Dermis blood vessel endothelial cell (primary cell): Measurements from ENCODE around the gene CENPS. TPM values are rescaled to one million over a fixed set of nuclear protein-coding genes. Genes with fewer than 3 reads are reported as not detected.
"Not testable (repeated sequence)": the region's sequence is repeated elsewhere in the genome, so short reads cannot be mapped to it uniquely, and the experiment has no call there.

Experiments used
- DNase-seq: peaks from one replicate; pipeline ENCODE4 v3.0.0; 2010
- total RNA-seq: library from RNA; depleted of rRNA; stranded (reverse); fragments of >200 nt; gene quantifications from 2 replicates; pipeline ENCODE4 v1.2.3, GENCODE V29; 2014

The CENPS gene
- total RNA-seq, 1 donor from 2014 or later = 7.8 TPM

- DNase-seq = no peak
Measured at GRCh38 chr1:10456048-10456447, 25.8 kb downstream of the CENPS start.

- no peak for DNase-seq
Measured at GRCh38 chr1:10456661-10457060, 26.4 kb downstream of the CENPS start.

- DNase-seq = peak; percentile 32
Measured at GRCh38 chr1:10457462-10457861, 27.2 kb downstream of the CENPS start.

- peak; percentile 70 for DNase-seq
Measured at GRCh38 chr1:10457875-10458274, 27.6 kb downstream of the CENPS start.

GRCh38 chr1:10459184-10459583, 29.0 kb downstream of the CENPS start:
- DNase-seq = peak; percentile 68

- DNase-seq = no peak
Measured at GRCh38 chr1:10467078-10467477, 36.8 kb downstream of the CENPS start.

GRCh38 chr1:10470043-10470442, 39.8 kb downstream of the CENPS start:
- no peak for DNase-seq

GRCh38 chr1:10471411-10472219, 41.4 kb downstream of the CENPS start:
- DNase-seq = peak; percentile 57

GRCh38 chr1:10472220-10473144, 42.2 kb downstream of the CENPS start, which contains the start of gene DFFA:
DFFA (minus strand) TSS chr1:10472529; CDS start chr1:10472458, 71 bp downstream.
- DNase-seq = peak; percentile 97

- no peak for DNase-seq
Measured at GRCh38 chr1:10473145-10473765, 43.0 kb downstream of the CENPS start.

GRCh38 chr1:10474309-10474612, 44.0 kb downstream of the CENPS start:
- not testable (repeated sequence) for DNase-seq

GRCh38 chr1:10474613-10475507, 44.6 kb downstream of the CENPS start, which contains the start of gene PEX14:
PEX14 (plus strand) TSS chr1:10474950; CDS start chr1:10474967, 17 bp downstream.
- peak; percentile 89 for DNase-seq

- no peak for DNase-seq
Measured at GRCh38 chr1:10475510-10475909, 45.3 kb downstream of the CENPS start.

GRCh38 chr1:10479296-10479695, 49.1 kb downstream of the CENPS start:
- DNase-seq = no peak

GRCh38 chr1:10480614-10481013, 50.4 kb downstream of the CENPS start:
- DNase-seq = no peak

GRCh38 chr1:10484521-10484920, 54.3 kb downstream of the CENPS start:
- no peak for DNase-seq

- no peak for DNase-seq
Measured at GRCh38 chr1:10489291-10490055, 59.2 kb downstream of the CENPS start.

GRCh38 chr1:10490286-10490970, 60.2 kb downstream of the CENPS start:
- DNase-seq = no peak
